ENCODE measurements around the gene VEGFB.

The VEGFB gene

GRCh38 chr11:64211181-64211872 lies 23.1 kb upstream of the VEGFB start:
- no peak for DNase-seq

GRCh38 chr11:64216879-64217278 lies 17.5 kb upstream of the VEGFB start:
- no peak for DNase-seq

GRCh38 chr11:64218628-64219353 lies 15.6 kb upstream of the VEGFB start:
- no peak for DNase-seq

- DNase-seq: no peak
These were observed 15.1 kb upstream of the VEGFB start for GRCh38 chr11:64219354-64219684.

GRCh38 chr11:64219755-64220154 lies 14.6 kb upstream of the VEGFB start:
- DNase-seq: no peak

- no peak for DNase-seq
These were observed 14.1 kb upstream of the VEGFB start for GRCh38 chr11:64220271-64220670.

GRCh38 chr11:64220798-64221197 lies 13.6 kb upstream of the VEGFB start:
- DNase-seq: no peak

GRCh38 chr11:64222651-64223000 lies 11.8 kb upstream of the VEGFB start:
- no peak for DNase-seq

- DNase-seq: no peak
These were observed 11.3 kb upstream of the VEGFB start for GRCh38 chr11:64223001-64223651.

- no peak for DNase-seq
These were observed 10.1 kb upstream of the VEGFB start for GRCh38 chr11:64224151-64224890.

- no peak for DNase-seq
These were observed 9.3 kb upstream of the VEGFB start for GRCh38 chr11:64224891-64225607.

GRCh38 chr11:64225608-64226506 lies 8.5 kb upstream of the VEGFB start, which contains the start of the genes NUDT22 and TRPT1:
NUDT22 (plus strand) TSS chr11:64226274; CDS start chr11:64226653, 379 bp downstream.
TRPT1 (minus strand) TSS chr11:64226186; CDS start chr11:64225860, 326 bp downstream.
- no peak for DNase-seq

GRCh38 chr11:64226507-64227051 lies 7.8 kb upstream of the VEGFB start:
- no peak for DNase-seq

- no peak for DNase-seq
These were observed 6.9 kb upstream of the VEGFB start for GRCh38 chr11:64227405-64227956.

GRCh38 chr11:64229090-64229743 lies 5.2 kb upstream of the VEGFB start:
- no peak for DNase-seq

GRCh38 chr11:64229744-64230170 lies 4.6 kb upstream of the VEGFB start:
- no peak for DNase-seq

GRCh38 chr11:64230171-64230984 lies 4.0 kb upstream of the VEGFB start, which contains the start of gene DNAJC4:
DNAJC4 (plus strand) TSS chr11:64230548; CDS start chr11:64230855, 307 bp downstream.
- DNase-seq: no peak

- DNase-seq: no peak
These were observed 3.4 kb upstream of the VEGFB start for GRCh38 chr11:64230985-64231365.

GRCh38 chr11:64231546-64231945 lies 2.8 kb upstream of the VEGFB start:
- no peak for DNase-seq
